DOHH2 (cell line): ENCODE data around the gene MAP3K9.

ENCODE experiments used
- H3F3A ChIP-seq: fragments of 200-600 bp; sonication (generic), shearing (Covaris generic); 2 replicates; pipeline ENCODE4 v1.6.0; 2016; ENCODE audit warnings: antibody characterized with exemption, mild to moderate bottlenecking; ENCODE audit not compliant: control insufficient read depth, insufficient read depth
- H3K27ac ChIP-seq: fragments of 200-600 bp; sonication (generic); 2 replicates; pipeline ENCODE4 v1.5.1; 2014; ENCODE audit warnings: low read depth, mild to moderate bottlenecking, low read length, moderate library complexity
- H3K27me3 ChIP-seq: fragments of 200-600 bp; sonication (generic); 2 replicates; pipeline ENCODE4 v1.6.1; 2014; ENCODE audit warnings: mild to moderate bottlenecking, low read length, mixed read lengths; ENCODE audit not compliant: control insufficient read depth
- H3K36me3 ChIP-seq: fragments of 200-600 bp; sonication (generic); 2 replicates; pipeline ENCODE4 v1.6.1; 2014; ENCODE audit warnings: mild to moderate bottlenecking, low read length, moderate library complexity, mixed read lengths; ENCODE audit not compliant: control insufficient read depth
- H3K4me1 ChIP-seq: fragments of 200-600 bp; sonication (generic); 2 replicates; pipeline ENCODE4 v1.6.1; 2014; ENCODE audit warnings: mild to moderate bottlenecking, low read length, mixed read lengths; ENCODE audit not compliant: control insufficient read depth
- H3K4me2 ChIP-seq: fragments of 200-600 bp; sonication (generic); 2 replicates; pipeline ENCODE4 v1.6.0; 2014; ENCODE audit warnings: mild to moderate bottlenecking, low read length, moderate library complexity
- H3K4me3 ChIP-seq: fragments of 200-600 bp; sonication (generic); 2 replicates; pipeline ENCODE4 v1.5.1; 2014; ENCODE audit warnings: mild to moderate bottlenecking, low read length, mixed read lengths
- H3K79me2 ChIP-seq: fragments of 200-600 bp; sonication (generic); 2 replicates; pipeline ENCODE4 v1.6.1; 2014; ENCODE audit warnings: mild to moderate bottlenecking, low read length, mixed read lengths; ENCODE audit not compliant: control insufficient read depth
- H3K9me2 ChIP-seq: fragments of 200-600 bp; sonication (generic); replicated peaks from 2 replicates; pipeline ENCODE4 v1.6.1; 2014; ENCODE audit warnings: mild to moderate bottlenecking, low read length, mixed read lengths; ENCODE audit not compliant: control insufficient read depth
- H3K9me3 ChIP-seq: fragments of 200-600 bp; sonication (generic); 2 replicates; pipeline ENCODE4 v1.6.1; 2014; ENCODE audit warnings: antibody characterized with exemption, low read length, mixed read lengths; ENCODE audit not compliant: control insufficient read depth, insufficient read depth
- H4K20me1 ChIP-seq: fragments of 200-600 bp; sonication (generic); 2 replicates; pipeline ENCODE4 v1.6.0; 2014; ENCODE audit warnings: low read depth, mild to moderate bottlenecking, antibody characterized with exemption, low read length, moderate library complexity; ENCODE audit not compliant: control insufficient read depth, insufficient read depth
- EZH2phosphoT487 ChIP-seq: fragments of 200-600 bp; sonication (generic); IDR thresholded peaks from 2 replicates; pipeline ENCODE4 v1.6.1; 2017; ENCODE audit warnings: borderline replicate concordance, mild to moderate bottlenecking, antibody characterized with exemption, low read length, moderate library complexity, mixed read lengths
- TF ChIP-seq, protein P1 (sequence below): fragments of 200-600 bp; sonication (generic); IDR thresholded peaks from one replicate; pipeline ENCODE4 v1.5.1; 2014; ENCODE audit warnings: antibody characterized with exemption, mild to moderate bottlenecking, low read depth, low read length; ENCODE audit not compliant: poor library complexity, severe bottlenecking

The MAP3K9 gene

DNA sequence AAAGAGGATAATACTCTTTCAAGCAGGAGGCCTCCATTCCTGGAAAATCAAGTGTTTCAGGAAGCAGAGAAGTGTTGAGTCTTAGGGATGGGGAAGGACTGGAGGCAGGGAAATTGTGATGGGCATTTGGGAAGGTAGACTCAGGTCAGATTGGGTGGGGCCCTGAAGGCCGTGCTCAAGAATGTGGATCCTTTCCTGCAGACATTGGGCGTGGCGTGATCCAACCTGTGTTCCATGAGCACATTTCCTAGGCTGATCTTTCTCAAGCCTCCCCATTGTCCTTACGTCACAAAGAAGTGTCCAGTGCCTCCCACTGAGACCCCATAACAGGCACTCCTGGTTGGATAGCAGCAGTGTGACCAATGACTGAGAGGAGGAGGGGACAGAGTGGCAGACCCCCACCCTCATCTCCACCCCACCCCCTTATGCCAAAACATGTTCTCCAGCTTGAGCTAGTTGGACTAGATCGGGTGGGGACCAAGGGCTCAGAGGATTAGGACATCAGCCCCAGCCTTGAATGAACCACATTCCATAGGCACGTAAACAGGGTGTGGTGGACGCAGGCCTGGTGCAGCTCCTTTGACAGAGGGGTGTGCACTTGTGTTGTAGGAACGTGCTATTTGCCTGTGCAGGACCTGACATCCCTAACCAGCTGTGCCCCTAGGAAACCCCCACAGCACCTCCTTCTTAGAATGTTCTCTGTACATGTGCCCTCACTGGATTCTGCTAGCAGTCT lies 90.8 kb downstream of the MAP3K9 start:
- Histone ChIP-seq H3K9me2 (no peaks in the 10 kb centered on the region), H3K9me3 (no peaks in the 10 kb centered on the region), H3K27me3 (peaks cover 3% of the 10 kb centered on the region; the same call in 1 of the 2 replicates), H3K4me1 (peaks cover 9% of the 10 kb centered on the region), H3K4me2 (no peak overlapping the region), H3K36me3 (no peaks in the 10 kb centered on the region), H4K20me1 (no peaks in the 10 kb centered on the region), H3K79me2 (no peaks in the 10 kb centered on the region), H3F3A (no peaks in the 10 kb centered on the region), H3K4me3 (no peak overlapping the region), H3K27ac (no peak overlapping the region)
- TF ChIP-seq, protein P1, sequence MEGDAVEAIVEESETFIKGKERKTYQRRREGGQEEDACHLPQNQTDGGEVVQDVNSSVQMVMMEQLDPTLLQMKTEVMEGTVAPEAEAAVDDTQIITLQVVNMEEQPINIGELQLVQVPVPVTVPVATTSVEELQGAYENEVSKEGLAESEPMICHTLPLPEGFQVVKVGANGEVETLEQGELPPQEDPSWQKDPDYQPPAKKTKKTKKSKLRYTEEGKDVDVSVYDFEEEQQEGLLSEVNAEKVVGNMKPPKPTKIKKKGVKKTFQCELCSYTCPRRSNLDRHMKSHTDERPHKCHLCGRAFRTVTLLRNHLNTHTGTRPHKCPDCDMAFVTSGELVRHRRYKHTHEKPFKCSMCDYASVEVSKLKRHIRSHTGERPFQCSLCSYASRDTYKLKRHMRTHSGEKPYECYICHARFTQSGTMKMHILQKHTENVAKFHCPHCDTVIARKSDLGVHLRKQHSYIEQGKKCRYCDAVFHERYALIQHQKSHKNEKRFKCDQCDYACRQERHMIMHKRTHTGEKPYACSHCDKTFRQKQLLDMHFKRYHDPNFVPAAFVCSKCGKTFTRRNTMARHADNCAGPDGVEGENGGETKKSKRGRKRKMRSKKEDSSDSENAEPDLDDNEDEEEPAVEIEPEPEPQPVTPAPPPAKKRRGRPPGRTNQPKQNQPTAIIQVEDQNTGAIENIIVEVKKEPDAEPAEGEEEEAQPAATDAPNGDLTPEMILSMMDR: no peak
- TF ChIP-seq EZH2phosphoT487: no peak

DNA sequence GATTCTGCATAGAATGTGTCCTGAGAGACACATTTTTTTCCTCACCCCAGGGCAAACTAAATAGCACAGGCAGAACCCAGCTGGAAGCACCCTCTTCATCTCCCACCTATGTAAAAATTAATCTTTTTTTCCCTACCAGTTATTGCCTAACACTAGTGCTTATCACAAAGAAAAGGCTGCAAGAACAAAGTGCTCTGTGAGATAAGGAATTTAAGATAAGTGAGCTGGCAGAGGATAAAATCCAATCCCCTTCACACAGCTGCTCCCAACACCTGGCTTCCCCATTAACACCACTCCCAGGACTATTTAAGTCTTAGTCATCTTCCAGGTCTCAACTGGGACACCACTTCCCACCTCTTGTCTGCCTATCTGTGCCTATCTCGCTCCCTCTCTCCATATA lies 92.4 kb downstream of the MAP3K9 start:
- H3F3A ChIP-seq: no peaks in the 10 kb centered on the region
- H3K27ac ChIP-seq: no peak overlapping the region
- peaks cover 3% of the 10 kb centered on the region; the same call in 1 of the 2 replicates for H3K27me3 ChIP-seq
- no peaks in the 10 kb centered on the region for H3K9me2 ChIP-seq
- no peak overlapping the region for H3K4me3 ChIP-seq
- no peak overlapping the region for H3K4me2 ChIP-seq
- no peaks in the 10 kb centered on the region for H3K79me2 ChIP-seq
- H3K4me1 ChIP-seq: peaks cover 19% of the 10 kb centered on the region
- H4K20me1 ChIP-seq: no peaks in the 10 kb centered on the region
- no peaks in the 10 kb centered on the region for H3K9me3 ChIP-seq
- H3K36me3 ChIP-seq: no peaks in the 10 kb centered on the region
- TF ChIP-seq, protein P1: no peak
- TF ChIP-seq EZH2phosphoT487: no peak

DNA sequence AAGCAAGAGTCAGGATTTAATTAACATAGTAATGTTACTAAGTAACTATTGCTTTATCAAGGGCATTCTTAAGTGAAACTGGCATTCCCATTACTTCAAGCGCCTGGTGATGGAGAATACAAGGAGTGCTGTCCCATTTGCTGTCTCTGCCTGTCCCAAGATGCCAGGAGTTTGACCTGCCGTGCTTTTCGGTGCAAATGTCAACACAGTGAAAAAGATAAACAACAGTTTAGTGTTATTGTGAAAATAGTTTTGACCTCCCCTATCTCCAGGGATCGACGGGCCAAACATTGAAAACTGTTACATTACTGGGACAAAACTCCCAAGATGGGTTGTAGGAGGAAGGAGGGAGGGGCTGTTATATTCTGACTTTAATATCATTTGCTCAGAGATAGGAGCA lies 92.8 kb downstream of the MAP3K9 start:
- H3F3A ChIP-seq: no peaks in the 10 kb centered on the region

More for the DNA sequence above, 92.8 kb downstream of the MAP3K9 start:
- Histone ChIP-seq H3K4me1 (peaks cover 19% of the 10 kb centered on the region), H3K4me2 (no peak overlapping the region), H3K9me2 (no peaks in the 10 kb centered on the region), H3K27me3 (peaks cover 3% of the 10 kb centered on the region; the same call in 1 of the 2 replicates), H3K27ac (no peak overlapping the region), H3K36me3 (no peaks in the 10 kb centered on the region), H3K79me2 (no peaks in the 10 kb centered on the region), H3K9me3 (no peaks in the 10 kb centered on the region), H4K20me1 (no peaks in the 10 kb centered on the region), H3K4me3 (no peak overlapping the region)
- TF ChIP-seq, protein P1: no peak
- TF ChIP-seq EZH2phosphoT487: no peak
